GM19240 (cell line): Measurements from ENCODE around the gene AANAT.

Experiments
- DNase-seq: peaks from one replicate; pipeline ENCODE4 v3.0.0; 2011; ENCODE audit warnings: low spot score; ENCODE audit not compliant: insufficient read length

The AANAT gene

GRCh38 chr17:76468634-76469010 lies 1.2 kb downstream of the AANAT start:
- no peak for DNase-seq

GRCh38 chr17:76469076-76469990 lies 1.9 kb downstream of the AANAT start:
- DNase-seq = no peak

GRCh38 chr17:76469991-76470739 lies 2.8 kb downstream of the AANAT start:
- DNase-seq = no peak

GRCh38 chr17:76471498-76472257 lies 4.3 kb downstream of the AANAT start:
- DNase-seq = no peak

DNA sequence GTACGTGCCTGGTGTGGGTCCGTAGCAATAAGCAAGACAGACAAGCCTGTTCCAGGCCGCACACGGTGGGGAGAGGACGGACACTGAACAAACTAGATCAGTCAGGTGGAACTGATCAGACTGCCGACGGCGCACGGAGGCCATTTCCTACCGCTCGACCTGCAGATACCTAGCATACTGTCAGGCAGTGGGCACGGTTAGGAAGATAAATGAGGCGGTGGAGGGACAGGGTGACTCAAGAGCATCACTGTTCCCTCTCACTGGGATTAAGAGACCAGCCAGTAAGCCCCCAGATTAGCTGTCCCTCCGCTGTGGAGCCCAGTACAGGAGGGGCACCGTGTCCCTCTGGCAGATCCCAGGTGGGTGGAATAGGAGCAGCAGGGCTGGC lies 4.8 kb downstream of the AANAT start:
- no peak for DNase-seq

- DNase-seq = no peak
Observed at GRCh38 chr17:76472726-76473125, 5.3 kb downstream of the AANAT start.

DNA sequence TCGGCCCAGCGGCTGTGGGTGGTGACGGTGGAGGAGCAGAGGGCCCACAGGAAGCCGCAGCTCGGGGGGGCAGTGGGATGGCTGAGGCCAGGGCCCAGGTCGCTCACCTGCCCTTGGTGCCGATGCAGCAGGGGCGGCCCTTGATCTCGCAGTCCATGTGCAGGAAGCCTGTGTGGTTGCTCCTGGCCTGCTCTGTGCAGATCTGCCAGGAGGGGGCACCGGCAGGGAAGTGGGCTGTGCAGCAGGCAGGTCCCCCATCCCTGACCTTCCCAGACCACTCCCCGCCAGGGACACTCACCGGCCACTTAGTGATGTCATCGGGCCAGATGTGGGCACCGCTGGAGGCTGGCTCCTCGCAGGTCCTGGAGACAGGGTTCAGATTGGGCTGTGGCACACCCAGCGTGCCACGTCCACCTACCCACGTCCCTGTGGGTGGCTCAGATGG lies 6.2 kb downstream of the AANAT start:
- DNase-seq = no peak

DNA sequence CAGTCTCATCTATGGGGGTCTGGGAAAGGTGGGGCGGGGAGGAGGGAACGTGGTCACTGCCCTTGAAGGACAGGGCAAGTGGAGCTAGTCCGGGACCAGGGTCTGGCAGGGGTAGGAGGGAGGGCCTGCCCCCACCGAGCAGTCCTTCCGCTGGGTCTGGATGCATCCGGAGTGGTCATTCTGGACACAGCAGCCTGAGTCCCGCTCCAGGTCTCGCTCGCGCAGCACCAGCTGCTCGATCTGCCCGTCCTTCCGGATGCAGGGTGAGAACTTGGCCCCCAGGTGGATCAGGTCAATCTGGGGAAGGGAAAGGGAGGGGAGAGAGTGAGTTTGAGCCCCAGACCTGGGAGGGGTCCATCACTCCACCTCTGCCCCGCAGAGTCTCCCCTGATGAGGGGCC lies 6.8 kb downstream of the AANAT start:
- no peak for DNase-seq

DNA sequence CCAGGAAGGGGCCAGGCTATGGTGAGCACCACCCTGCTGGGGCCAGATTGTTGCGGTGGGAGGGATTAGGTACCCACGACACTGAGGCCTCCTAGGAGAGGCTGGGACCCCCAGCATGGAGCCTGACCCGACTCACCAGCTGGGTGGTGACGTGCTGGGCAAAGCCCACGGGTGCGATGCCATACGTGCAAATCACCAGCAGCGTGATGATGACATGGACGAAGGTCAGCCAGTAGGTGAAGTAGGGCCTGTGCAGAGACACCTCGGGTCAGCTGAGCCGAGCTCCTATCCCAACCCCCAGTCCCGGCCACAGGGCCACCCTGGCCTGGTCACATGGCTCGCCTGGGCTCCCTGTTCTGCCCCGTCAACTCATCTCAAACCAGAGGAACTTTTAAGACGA lies 7.5 kb downstream of the AANAT start:
- DNase-seq = no peak

- DNase-seq = no peak
Observed at GRCh38 chr17:76475302-76475701, 7.9 kb downstream of the AANAT start.

DNA sequence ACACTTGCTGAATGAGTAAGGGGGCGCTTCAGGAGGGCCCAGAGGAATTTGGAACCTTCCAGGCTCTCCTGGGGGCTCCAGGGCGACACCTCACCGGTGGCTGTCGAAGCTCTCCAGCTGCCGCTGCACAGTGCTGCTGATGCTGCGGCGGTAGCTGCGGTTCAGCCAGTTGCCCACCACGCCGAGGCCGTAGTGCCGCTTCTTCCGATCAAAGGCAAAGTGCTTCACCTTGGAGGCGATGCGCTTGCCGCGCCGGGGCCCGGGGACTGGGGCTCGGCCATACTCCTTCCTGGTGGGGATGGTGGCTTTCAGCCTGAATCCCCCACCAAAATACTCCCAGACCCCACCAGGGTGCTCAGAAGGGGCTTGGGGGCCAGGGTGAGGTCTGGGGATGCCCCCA lies 9.3 kb downstream of the AANAT start:
- DNase-seq = no peak

GRCh38 chr17:76477576-76477975 lies 10.2 kb downstream of the AANAT start:
- DNase-seq = no peak

DNA sequence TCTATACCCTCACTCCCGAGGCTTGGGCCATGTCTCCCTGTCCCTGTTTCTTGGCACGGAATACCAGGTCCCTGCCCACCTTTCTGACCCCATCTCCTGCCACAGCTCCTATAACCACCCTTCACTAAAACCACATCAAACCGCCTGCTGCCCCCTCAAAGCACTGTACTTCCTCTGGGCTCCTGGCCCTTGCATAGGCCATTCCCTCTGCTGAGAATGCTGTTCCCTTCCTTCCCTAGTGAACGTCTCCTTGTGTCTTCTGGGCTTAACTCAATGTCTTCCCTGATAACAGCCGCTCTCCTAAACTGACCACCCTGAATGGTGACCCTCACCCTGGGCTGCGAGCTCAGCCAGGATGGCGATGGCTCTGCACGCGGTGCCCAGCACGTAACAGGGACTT lies 10.7 kb downstream of the AANAT start:
- DNase-seq = no peak

DNA sequence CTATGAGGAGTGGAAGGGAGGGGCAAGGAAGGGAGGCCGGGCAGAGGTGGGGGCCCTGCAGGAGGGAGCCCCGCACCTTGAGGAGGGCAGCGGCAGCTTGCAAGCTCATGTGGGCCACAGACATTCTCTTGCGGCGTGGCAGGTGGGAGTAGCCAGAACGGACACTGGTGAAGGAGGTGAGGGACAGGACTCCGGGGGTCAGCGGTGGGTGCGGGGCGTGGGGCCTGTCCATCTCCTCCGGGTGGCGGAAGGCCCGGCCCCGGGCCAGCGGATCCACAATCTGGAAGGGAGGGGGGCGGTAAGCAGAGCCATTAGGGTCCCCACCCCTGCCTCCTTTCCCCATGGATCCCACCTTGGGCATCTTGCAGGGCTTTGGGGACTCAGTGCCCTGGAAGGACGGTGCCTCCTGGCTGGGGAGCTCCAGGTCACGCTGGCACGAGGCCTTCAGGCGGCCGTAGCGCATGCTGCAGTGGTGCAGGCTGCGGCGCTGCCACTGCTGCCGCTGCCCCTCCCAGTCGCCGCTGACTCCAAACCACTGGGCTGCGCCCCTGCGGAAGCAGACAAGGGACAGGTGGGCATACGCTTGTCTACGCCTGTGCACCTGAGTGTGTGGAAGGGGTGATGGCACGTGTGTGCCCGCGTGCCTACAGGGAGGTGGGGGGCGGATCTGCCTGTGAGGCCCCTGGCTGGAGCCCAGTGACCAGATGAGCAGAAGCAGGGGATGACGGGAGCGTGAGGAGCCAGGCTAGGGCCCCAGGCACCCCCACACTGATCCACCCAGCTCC lies 11.5 kb downstream of the AANAT start:
- no peak for DNase-seq

GRCh38 chr17:76479515-76480060 lies 12.2 kb downstream of the AANAT start:
- no peak for DNase-seq

DNA sequence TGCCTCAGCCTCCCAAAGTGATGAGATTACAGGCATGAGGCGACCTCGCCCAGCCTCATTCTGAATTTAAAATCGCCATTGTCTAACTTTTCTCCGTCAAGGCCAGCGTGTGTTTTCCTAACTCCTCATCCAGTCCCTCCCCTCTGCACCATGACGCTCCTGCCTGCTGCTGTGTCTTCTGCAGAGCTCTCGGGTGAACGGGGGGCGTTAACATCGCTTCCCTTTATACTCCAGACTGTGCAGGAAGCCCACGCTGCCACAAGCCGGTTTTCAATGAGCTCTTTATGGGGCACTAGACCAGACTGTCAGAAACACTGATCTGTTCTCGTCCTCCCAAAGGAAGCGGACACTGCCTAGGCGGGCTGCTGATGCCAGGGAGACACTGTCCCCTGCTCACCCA lies 13.2 kb downstream of the AANAT start:
- DNase-seq = no peak

DNA sequence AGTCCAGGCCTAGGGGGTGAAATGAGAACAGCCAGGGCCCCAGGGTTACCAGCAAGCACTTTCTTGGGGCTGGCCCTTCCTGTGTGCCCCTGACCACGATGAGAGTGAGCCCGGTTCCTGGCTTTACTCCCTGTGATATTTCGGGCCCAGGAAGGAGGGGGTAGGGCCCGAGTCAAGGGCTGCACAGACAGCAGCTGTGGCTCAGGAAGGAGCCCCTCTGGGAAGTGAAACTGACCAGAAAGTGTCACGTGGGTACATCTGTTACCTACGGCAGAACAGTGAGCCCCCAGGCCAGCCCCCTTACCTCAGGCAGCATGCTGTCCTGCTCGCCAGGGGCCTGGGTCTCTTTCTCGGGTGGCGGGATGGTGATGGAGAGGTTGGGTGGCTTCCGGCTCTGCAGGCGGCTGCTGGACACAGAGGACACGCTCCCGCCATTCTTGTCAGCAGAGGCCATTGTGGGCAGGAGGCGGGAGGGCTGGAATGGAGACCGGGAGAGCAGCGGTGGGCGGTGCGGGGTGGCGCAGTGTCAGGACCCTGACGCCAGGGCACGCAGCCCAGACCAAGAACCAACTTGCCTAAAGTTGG lies 13.8 kb downstream of the AANAT start:
- peak; percentile 90 for DNase-seq

GRCh38 chr17:76484228-76484725 lies 16.9 kb downstream of the AANAT start:
- DNase-seq = no peak

GRCh38 chr17:76485569-76485968 lies 18.2 kb downstream of the AANAT start:
- DNase-seq = no peak
